GM23338 (cell line): ENCODE data around the gene SETDB2. TPM values are rescaled to one million over a fixed set of nuclear protein-coding genes. Genes with fewer than 3 reads are reported as not detected.

Experiments
- ATAC-seq: fragments of 200-7000 bp; cut with Tn5 transposase; 3 replicates; pipeline ENCODE4 v1.9.1; 2020
- DNase-seq: peaks from one replicate; pipeline ENCODE4 v3.0.0-alpha.2; 2015; ENCODE audit warnings: low spot score
- H2AFZ ChIP-seq: fragments of 200-600 bp; sonication (generic); 2 replicates; pipeline ENCODE4 v1.8.0; 2016; ENCODE audit warnings: antibody characterized with exemption, mild to moderate bottlenecking, moderate library complexity
- H3F3A ChIP-seq: fragments of 200-600 bp; sonication (generic); replicated peaks from 2 replicates; pipeline ENCODE4 v1.8.0; 2017; ENCODE audit warnings: antibody characterized with exemption, mixed run types, low read depth
- H3K27ac ChIP-seq: fragments of 200-600 bp; sonication (generic); 2 replicates; pipeline ENCODE4 v1.6.1; 2016; ENCODE audit warnings: low read depth
- H3K27me3 ChIP-seq: fragments of 200-600 bp; sonication (generic); 2 replicates; pipeline ENCODE4 v1.8.0; 2016; ENCODE audit warnings: mild to moderate bottlenecking, mixed run types, moderate library complexity; ENCODE audit not compliant: insufficient read depth
- H3K36me3 ChIP-seq: fragments of 200-600 bp; sonication (generic); 2 replicates; pipeline ENCODE4 v1.8.0; 2016; ENCODE audit warnings: mild to moderate bottlenecking; ENCODE audit not compliant: insufficient read depth
- H3K4me1 ChIP-seq: fragments of 200-600 bp; sonication (generic); 2 replicates; pipeline ENCODE4 v1.8.0; 2016; ENCODE audit warnings: mild to moderate bottlenecking, moderate library complexity; ENCODE audit not compliant: insufficient read depth
- H3K4me2 ChIP-seq: fragments of 200-600 bp; sonication (generic); 2 replicates; pipeline ENCODE4 v1.7.1; 2017; ENCODE audit warnings: mixed run types
- H3K4me3 ChIP-seq: fragments of 200-600 bp; sonication (generic); 2 replicates; pipeline ENCODE4 v1.6.1; 2016; ENCODE audit warnings: mixed run types
- H3K79me2 ChIP-seq: fragments of 200-600 bp; sonication (generic); replicated peaks from 2 replicates; pipeline ENCODE4 v1.8.0; 2017; ENCODE audit warnings: mild to moderate bottlenecking; ENCODE audit not compliant: insufficient read depth
- H3K9me2 ChIP-seq: fragments of 200-600 bp; sonication (generic); 2 replicates; pipeline ENCODE4 v1.8.0; 2017; ENCODE audit not compliant: insufficient read depth
- H4K20me1 ChIP-seq: fragments of 200-600 bp; sonication (generic); replicated peaks from 2 replicates; pipeline ENCODE4 v1.8.0; 2017; ENCODE audit warnings: mild to moderate bottlenecking; ENCODE audit not compliant: insufficient read depth
- H3K27ac Mint-ChIP-seq: 2 replicates; pipeline ENCODE4 v1.8.0; 2020; ENCODE audit warnings: inconsistent platforms, mild to moderate bottlenecking, moderate library complexity, mixed read lengths
- H3K27me3 Mint-ChIP-seq: 3 replicates; pipeline ENCODE4 v1.8.0; 2022; ENCODE audit warnings: low read depth, mild to moderate bottlenecking, moderate library complexity, mixed read lengths, inconsistent platforms; ENCODE audit not compliant: insufficient read depth, poor library complexity
- H3K36me3 Mint-ChIP-seq: 3 replicates; pipeline ENCODE4 v1.8.0; 2021; ENCODE audit warnings: low read depth, mild to moderate bottlenecking, inconsistent platforms, moderate library complexity, mixed read lengths
- H3K4me1 Mint-ChIP-seq: 3 replicates; pipeline ENCODE4 v1.8.0; 2020; ENCODE audit warnings: mild to moderate bottlenecking, inconsistent platforms, mixed read lengths
- H3K4me3 Mint-ChIP-seq: 3 replicates; pipeline ENCODE4 v1.8.0; 2021; ENCODE audit warnings: moderate library complexity, mild to moderate bottlenecking, inconsistent platforms, mixed read lengths
- H3K9me3 Mint-ChIP-seq: 3 replicates; pipeline ENCODE4 v1.8.0; 2020; ENCODE audit warnings: moderate library complexity, mild to moderate bottlenecking, inconsistent platforms, mixed read lengths
- CREB1 ChIP-seq: fragments of 250-450 bp; sonication (Bioruptor Pico); IDR thresholded peaks from 2 replicates; pipeline ENCODE4 v1.5.0; 2020; ENCODE audit warnings: low read depth, mild to moderate bottlenecking, moderate library complexity
- ETS1 ChIP-seq: IDR thresholded peaks from 2 replicates; pipeline ENCODE4 v1.6.1; 2016; ENCODE audit warnings: antibody characterized with exemption
- EZH2phosphoT487 ChIP-seq: fragments of 200-600 bp; sonication (generic); IDR thresholded peaks from one replicate; pipeline ENCODE4 v1.8.1; 2018; ENCODE audit warnings: antibody characterized with exemption; ENCODE audit not compliant: unreplicated experiment
- JUNB ChIP-seq: IDR thresholded peaks from one replicate; pipeline ENCODE4 v1.6.1; 2016; ENCODE audit warnings: antibody characterized with exemption; ENCODE audit not compliant: unreplicated experiment
- NANOG ChIP-seq: IDR thresholded peaks from 2 replicates; pipeline ENCODE4 v1.6.1; 2016; ENCODE audit warnings: antibody characterized with exemption, borderline replicate concordance
- POLR2AphosphoS5 ChIP-seq: IDR thresholded peaks from 2 replicates; pipeline ENCODE4 v1.6.1; 2016; ENCODE audit warnings: antibody characterized with exemption, low read depth
- ZNF114 ChIP-seq: fragments of 250-450 bp; sonication (Bioruptor Pico); IDR thresholded peaks from 2 replicates; pipeline ENCODE4 v1.5.0; 2020; ENCODE audit warnings: mild to moderate bottlenecking, moderate library complexity
- ZNF331 ChIP-seq: fragments of 250-450 bp; sonication (Bioruptor Pico); IDR thresholded peaks from 2 replicates; pipeline ENCODE4 v1.5.0; 2020; ENCODE audit warnings: low read depth, mild to moderate bottlenecking, moderate library complexity
- ZNF462 ChIP-seq: fragments of 250-450 bp; sonication (Bioruptor Pico); IDR thresholded peaks from 2 replicates; pipeline ENCODE4 v1.5.0; 2020; ENCODE audit warnings: mild to moderate bottlenecking, moderate library complexity
- polyA plus RNA-seq: library from polyadenylated mRNA; unstranded; fragments of >200 nt; fragmentation: Nextera tagmentation; extraction: Ambion mirVana; gene quantifications from 2 replicates; pipeline ENCODE4 v1.2.1, GENCODE V29; 2016
- total RNA-seq: library from RNA; depleted of rRNA; stranded (reverse); fragments of >200 nt; shearing (Covaris generic); gene quantifications from 2 replicates; pipeline ENCODE4 v1.2.3, GENCODE V29; 2014
- TF ChIP-seq, protein P1 (sequence below): IDR thresholded peaks from one replicate; pipeline ENCODE4 v1.6.1; 2018; ENCODE audit warnings: antibody characterized with exemption; ENCODE audit not compliant: unreplicated experiment
- TF ChIP-seq, protein P2 (sequence below), 2 experiments: fragments of 200-600 bp in 1 of 2; sonication (generic) in 1 of 2; conservative IDR thresholded peaks; 2 replicates each; pipeline versions ENCODE4 v1.5.1 to v1.6.1; 2016 to 2017; ENCODE audit warnings: antibody characterized with exemption in 2 of 2, low read depth in 2 of 2, mild to moderate bottlenecking in 2 of 2, moderate library complexity in 1 of 2

SETDB2 gene
- total and polyA plus RNA-seq, 2 experiments from 2014 or later = 4.6 to 5.8 TPM

- no peak overlapping the region for H3K4me2 ChIP-seq
- H3F3A ChIP-seq = peaks cover 5% of the 10 kb centered on the region; the same call in 1 of the 2 replicates
- Mint-ChIP-seq H3K4me3 (no peak overlapping the region), H3K9me3 (no peaks in the 10 kb centered on the region), H3K27me3 (peaks cover 11% of the 10 kb centered on the region), H3K27ac (no peak overlapping the region), H3K4me1 (peaks cover 3% of the 10 kb centered on the region; the same call in 1 of the 3 replicates), H3K36me3 (no peaks in the 10 kb centered on the region)
- H3K79me2 ChIP-seq = no peaks in the 10 kb centered on the region
- TF ChIP-seq ETS1 = no peak
- no peak for TF ChIP-seq ZNF462 (CRISPR knock-in tag)
- no peak for TF ChIP-seq NANOG
- TF ChIP-seq POLR2AphosphoS5 = no peak
- TF ChIP-seq, protein P1, sequence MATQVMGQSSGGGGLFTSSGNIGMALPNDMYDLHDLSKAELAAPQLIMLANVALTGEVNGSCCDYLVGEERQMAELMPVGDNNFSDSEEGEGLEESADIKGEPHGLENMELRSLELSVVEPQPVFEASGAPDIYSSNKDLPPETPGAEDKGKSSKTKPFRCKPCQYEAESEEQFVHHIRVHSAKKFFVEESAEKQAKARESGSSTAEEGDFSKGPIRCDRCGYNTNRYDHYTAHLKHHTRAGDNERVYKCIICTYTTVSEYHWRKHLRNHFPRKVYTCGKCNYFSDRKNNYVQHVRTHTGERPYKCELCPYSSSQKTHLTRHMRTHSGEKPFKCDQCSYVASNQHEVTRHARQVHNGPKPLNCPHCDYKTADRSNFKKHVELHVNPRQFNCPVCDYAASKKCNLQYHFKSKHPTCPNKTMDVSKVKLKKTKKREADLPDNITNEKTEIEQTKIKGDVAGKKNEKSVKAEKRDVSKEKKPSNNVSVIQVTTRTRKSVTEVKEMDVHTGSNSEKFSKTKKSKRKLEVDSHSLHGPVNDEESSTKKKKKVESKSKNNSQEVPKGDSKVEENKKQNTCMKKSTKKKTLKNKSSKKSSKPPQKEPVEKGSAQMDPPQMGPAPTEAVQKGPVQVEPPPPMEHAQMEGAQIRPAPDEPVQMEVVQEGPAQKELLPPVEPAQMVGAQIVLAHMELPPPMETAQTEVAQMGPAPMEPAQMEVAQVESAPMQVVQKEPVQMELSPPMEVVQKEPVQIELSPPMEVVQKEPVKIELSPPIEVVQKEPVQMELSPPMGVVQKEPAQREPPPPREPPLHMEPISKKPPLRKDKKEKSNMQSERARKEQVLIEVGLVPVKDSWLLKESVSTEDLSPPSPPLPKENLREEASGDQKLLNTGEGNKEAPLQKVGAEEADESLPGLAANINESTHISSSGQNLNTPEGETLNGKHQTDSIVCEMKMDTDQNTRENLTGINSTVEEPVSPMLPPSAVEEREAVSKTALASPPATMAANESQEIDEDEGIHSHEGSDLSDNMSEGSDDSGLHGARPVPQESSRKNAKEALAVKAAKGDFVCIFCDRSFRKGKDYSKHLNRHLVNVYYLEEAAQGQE = no peak
- TF ChIP-seq ZNF331 (CRISPR knock-in tag) = no peak
- no peak for TF ChIP-seq ZNF114 (CRISPR knock-in tag)
- no peak for TF ChIP-seq CREB1 (CRISPR knock-in tag)
- no peak for TF ChIP-seq EZH2phosphoT487
- no peak for TF ChIP-seq JUNB
- TF ChIP-seq, protein P2, sequence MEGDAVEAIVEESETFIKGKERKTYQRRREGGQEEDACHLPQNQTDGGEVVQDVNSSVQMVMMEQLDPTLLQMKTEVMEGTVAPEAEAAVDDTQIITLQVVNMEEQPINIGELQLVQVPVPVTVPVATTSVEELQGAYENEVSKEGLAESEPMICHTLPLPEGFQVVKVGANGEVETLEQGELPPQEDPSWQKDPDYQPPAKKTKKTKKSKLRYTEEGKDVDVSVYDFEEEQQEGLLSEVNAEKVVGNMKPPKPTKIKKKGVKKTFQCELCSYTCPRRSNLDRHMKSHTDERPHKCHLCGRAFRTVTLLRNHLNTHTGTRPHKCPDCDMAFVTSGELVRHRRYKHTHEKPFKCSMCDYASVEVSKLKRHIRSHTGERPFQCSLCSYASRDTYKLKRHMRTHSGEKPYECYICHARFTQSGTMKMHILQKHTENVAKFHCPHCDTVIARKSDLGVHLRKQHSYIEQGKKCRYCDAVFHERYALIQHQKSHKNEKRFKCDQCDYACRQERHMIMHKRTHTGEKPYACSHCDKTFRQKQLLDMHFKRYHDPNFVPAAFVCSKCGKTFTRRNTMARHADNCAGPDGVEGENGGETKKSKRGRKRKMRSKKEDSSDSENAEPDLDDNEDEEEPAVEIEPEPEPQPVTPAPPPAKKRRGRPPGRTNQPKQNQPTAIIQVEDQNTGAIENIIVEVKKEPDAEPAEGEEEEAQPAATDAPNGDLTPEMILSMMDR (conservative IDR thresholded peaks at IDR 0.05; ENCODE audit: low read depth in 2 of 2) = no peak
- no peaks in the 10 kb centered on the region for H3K36me3 ChIP-seq
- H2AFZ ChIP-seq = no peak overlapping the region
- no peak overlapping the region for H3K4me3 ChIP-seq
- no peak for ATAC-seq
- no peak overlapping the region for H3K27ac ChIP-seq
- H4K20me1 ChIP-seq = no peaks in the 10 kb centered on the region
- H3K9me2 ChIP-seq = no peaks in the 10 kb centered on the region
- DNase-seq = no peak
- H3K27me3 ChIP-seq = no peaks in the 10 kb centered on the region
- H3K4me1 ChIP-seq = no peaks in the 10 kb centered on the region
Measured at GRCh38 chr13:49499889-49500660, 56.0 kb downstream of the SETDB2 start.
